ENCODE measurements around the gene SCYL3. TPM values are rescaled to one million over a fixed set of nuclear protein-coding genes. Genes with fewer than 3 reads are reported as not detected.
A peak's percentile ranks its signal among the peaks of the same experiment; 100 is the strongest.

SCYL3 gene
- total RNA-seq, 1 donor, result 10.5 TPM

DNA sequence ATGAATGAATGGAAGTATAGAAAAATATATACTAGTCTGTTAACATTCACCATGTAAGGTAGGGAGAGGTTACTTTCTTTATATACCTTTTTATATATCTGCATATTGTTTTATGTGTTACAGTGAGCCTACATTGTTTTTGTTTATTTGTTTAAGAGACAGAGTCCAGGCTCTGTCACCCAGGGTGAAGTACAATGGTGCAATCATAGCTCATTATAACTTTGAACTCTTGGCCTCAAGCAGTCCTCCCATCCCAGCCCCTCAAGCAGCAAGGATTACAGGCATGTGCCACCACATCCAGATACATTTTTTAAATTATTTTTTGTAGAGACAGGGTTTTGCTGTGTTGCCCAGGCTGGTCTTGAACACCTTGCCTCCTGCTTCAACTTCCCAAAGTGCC is 7.4 kb upstream of the SCYL3 start:
- DNase-seq (ENCODE audit: low read depth in 2 of 3, low spot score in 2 of 3), result no peak

DNA sequence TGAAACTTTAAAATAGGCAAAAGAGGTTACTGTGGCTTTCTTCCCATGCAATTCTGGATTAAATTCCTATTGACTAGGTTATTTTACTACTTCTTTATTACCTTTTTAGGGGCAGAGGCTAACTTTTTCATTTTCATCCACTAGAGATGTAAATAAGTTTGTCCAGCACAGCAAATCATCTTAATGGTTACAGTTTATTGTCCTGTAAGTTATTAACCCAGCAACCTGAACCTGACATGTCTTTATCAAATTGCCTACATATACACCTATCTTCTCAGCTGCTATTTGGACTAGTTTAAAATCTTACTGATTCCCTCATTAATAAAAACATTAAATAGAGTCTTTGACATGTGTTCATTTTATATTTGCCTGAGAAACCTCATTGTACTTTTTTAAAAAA is 6.9 kb upstream of the SCYL3 start:
- no peak for DNase-seq (ENCODE audit: low read depth in 2 of 3, low spot score in 2 of 3)

DNA sequence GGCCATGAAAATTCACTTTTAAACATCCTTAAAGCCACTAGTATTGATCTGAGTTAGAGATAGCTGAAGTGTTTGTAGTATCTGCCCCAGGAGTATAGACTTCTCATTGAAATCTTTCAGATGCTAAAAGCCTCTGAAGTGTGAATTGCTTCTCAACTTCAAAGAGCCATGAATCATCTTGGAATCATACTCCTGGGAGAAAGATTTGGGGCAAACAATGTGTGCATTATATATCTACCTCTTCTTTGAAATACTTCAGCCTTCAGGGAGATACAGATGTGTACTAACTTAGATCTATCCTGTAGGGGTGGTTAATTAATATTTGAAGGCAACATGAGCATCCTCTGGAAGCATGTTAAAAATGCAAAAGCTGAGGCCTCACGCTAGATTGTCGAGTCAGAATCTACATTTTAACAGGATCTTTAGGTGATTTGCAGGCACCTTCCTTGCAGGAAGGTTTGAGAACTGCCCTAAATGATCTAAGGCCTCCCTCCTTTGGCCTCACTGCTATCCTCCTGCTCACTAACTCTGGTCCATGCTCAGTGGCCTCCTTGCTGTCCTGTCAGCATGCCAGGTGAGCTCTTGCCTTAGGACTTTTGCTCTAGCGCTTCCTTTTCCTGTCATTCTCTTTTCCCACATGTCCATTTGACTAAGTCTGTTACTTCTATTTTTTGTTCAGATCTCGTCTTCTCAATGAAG is 6.0 kb upstream of the SCYL3 start:
- no peak for DNase-seq (ENCODE audit: low read depth in 2 of 3, low spot score in 2 of 3)

DNA sequence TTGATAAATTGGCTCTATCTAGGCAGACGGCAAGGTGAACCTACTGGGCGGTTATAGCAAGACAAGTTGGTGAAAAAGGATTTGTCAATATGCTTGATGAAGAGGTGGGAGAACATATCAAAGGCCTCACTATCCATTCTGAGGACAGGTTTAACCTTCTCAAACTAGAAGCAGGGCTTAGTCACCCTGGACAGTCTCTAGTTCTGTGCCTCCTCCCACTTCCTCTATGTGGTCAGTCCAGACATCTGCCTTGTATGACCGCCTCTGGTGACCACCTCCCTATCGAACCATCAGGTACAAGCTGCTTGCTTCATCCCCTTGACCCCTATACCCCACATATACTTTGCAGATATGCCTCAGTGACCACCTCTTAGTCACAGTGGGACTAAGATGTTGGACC is 2.3 kb upstream of the SCYL3 start:
- no peak for DNase-seq (ENCODE audit: low read depth in 2 of 3, low spot score in 2 of 3)

DNA sequence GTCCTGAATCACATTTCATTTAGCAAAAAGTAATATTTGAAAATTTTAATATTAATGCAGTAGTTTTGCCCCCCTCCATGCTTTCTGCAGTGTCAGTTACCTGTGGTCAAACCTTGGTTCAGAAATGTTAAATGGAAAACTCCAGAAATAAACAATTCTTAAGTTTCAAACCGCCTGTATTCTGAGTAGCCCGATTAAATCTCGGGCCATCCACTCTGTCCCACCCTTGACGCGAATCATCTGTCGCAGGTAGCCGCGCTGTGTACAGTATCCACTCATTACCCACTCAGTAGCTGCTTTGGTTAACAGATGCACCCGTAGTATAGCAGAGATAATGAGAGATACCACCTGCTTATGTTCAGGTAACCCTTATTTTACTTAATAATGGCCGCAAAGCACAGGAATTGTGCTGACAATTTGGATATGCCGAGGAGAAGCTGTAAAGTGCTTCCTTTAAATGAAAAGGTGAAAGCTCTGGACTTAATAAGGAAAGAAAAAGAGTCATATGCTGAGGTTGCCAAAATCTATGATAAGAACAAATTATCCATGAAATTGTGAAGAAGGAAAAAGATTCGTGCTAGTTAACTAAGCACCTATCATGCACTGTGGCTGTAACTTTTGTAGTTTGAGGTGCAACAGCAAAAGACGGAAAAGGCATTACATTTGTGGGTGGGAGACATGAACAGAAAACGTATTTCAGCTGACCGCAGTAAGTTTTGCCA is 889 bp upstream of the SCYL3 start:
- no peak for DNase-seq (ENCODE audit: low read depth in 2 of 3, low spot score in 2 of 3)

DNA sequence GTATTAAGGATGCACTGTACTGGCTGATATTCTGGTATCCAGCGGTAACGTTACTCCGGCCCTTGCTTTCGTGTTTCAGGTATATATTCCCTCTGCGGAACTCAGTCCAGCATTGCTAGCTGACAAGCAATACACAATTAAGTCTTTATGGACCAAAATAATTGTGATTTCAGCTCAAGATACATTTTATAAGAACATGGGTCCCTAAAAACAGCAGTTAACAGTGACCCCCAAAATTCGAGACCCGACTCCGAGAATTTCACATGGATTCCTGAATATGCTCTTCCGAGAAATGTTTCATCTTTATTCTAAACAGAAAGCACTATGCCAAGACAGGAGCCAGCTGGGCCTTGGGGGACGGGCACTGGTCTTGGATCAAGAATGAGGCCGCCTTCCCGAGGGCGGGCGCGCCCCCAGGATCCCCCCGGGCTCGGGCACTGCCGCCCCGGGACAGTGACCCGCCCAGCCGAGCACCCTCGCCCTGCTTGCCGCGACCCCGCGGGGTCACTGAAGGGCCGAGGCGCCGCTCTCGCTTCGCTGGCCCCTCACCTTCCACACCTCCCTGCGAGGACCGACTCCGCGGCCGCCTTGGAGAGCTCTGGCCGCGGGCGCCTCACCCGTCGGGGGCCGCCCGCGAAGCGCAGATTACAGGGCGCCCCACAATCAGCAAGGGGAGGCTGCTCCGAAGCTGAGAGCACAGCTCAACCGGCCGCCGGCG is 610 bp downstream of the SCYL3 start:
- peak in 1 of 3 donors; percentile 26 for DNase-seq (ENCODE audit: low read depth in 2 of 3, low spot score in 2 of 3)

DNA sequence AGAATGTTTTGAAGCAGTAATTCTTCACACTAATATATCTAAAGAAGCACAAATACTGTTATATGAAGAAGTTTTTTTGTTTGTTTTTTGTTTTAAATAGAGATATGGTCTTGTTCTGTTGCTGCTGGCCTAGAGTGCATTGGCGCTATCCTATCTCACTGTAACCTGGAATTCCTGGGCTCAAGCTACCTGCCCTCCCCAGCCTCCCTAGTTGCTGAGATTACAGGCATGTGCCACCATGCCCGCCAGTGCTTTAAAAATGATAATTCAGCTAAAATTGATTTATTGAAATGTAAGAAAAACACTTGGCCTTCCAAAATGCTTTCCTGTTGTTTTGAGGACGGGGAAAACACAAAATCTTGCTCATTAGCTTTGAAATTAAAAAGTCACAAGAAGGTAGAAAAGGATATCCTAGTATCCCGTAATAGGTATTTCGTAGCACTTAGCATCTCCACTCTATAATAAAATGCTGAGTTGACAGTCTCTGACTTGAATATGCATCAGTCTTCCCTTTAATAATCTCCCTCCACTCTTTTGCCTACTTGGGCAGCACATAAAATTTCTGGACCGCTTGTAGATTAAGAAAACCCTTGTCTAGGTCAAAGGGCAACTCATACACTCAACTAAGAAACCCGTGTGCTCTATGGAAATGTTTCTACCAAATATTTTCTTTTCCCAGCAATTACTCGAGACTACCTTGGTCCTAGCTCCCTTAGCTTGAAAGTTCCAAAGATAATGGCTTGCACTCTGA is 1.3 kb downstream of the SCYL3 start:
- DNase-seq (ENCODE audit: low read depth in 2 of 3, low spot score in 2 of 3), result no peak

DNA sequence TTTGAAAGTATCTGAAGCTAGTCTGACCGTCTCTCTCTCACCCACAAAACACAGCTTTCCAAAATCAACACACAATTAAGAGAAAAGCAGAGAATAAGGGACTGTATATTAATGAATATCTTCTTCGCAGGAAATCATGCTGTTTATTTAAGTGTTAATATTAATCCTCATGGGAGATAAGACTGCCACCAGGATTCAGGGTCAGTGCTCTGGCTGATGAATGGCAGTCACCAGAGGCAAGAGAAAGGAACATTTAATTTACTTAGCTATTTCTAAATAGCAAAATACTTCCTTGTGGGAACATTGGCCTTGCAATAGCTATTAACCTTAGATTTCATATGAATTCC is 2.2 kb downstream of the SCYL3 start:
- no peak for DNase-seq (ENCODE audit: low read depth in 2 of 3, low spot score in 2 of 3)

DNA sequence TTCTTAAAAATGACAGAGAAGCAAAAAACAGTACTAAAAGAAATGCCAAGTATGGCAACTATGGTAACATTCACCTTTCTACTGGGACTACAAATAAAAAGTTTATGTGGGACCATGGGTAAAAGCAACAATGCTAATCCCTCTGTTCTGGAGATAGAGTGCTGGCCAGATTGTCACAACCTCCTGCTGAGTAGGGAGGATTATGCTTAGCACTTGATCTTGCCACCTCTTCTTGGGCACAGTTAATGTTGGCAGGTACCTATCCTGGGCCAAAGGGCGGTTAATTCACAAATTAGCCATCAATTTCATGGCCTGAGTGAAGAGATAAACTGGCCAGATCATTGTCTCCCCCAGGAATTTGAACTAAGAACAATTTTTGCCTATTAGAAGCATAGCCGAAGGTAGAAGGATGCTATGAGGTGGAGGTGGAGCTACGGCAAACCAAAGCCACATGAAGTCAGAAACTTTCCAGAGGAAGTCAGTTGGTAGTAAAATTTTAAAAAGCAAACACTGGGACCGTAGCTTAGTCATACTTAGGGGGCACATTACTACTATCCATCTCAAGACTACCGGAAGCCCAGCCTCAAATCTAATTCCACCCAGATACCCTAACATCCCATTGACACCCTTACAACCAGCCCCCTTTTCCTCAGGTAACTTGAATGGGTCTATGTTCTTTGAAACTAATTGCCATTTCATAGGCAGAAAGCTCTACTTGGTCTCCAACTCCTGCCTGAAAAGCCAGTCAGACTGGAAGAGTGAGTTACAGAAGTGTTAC is 2.7 kb downstream of the SCYL3 start:
- peak in 2 of 3 donors; percentile 65 to 82 for DNase-seq (ENCODE audit: low read depth in 2 of 3, low spot score in 2 of 3)

DNA sequence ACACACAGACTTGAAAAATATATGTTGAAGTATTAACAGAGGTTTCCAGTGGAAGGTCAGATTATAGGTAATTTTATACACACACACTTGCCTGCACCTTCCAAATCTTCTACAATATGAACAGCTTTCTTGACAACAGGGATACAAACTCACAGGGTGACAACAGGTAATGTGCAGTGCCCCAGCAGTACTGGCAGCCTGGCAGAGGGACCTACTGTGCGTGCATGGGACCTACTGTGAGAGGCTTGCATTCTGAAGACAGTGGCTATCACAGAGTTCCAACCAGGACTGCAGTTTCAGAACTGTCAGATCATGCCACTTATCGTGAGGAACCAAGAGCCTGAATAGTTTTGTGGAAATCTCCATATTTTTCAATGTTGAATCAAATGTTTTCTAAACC is 3.8 kb downstream of the SCYL3 start:
- DNase-seq (ENCODE audit: low read depth in 2 of 3, low spot score in 2 of 3), result no peak

DNA sequence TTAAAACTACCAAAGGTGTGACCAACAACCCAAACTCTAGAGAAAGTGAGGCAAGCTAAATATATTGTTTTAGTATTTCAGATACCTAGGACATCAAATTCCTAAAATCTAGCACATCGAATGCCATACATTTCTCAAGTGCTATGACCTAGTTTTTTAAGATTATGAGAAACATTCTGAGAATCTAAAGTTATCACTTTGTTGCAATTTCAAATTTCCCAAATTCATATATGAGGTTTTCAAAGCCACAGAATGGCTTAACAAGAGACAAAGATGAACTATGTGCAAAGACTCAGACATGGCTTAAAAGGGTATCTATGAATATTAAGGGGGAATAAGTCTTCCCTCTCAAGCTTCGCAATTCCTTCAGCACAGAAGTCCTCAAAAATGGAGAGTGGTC is 6.8 kb downstream of the SCYL3 start:
- DNase-seq (ENCODE audit: low read depth in 2 of 3, low spot score in 2 of 3), result no peak

DNA sequence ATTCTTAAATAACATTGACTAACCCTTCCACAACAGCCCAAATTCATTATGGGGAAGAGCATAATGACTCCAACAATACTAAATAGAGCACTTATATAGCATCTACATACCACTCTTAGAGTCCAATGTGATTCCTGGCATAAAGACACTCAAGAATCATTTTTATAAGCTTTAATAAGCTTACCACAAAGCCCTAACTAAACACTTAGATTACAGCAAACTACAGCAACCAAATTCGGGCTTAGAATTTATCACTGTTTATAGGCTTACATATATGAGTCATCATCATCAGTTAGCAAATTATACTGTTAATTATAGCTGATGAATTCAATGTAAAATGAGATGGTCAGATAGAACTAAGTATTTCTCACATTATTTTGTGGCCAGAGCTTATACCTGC is 7.3 kb downstream of the SCYL3 start:
- DNase-seq (ENCODE audit: low read depth in 2 of 3, low spot score in 2 of 3), result no peak

DNA sequence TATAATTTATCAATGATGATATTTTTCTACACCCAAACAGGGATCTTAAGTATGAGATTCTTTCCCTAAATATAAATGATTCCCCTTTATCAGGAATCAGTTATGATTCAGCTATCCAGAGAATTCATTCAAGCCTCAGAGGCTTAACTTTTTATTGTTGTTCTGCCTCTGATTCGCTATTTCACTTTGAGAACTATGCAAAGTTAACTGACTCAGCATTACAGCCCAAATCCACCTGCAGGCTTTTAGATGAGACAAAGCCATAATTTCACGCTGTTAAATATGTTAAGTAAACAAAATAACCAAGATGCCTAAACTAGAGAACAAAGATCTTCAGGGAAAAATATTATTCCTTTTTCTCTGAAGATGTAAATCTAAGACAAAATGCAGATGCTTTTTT is 8.5 kb downstream of the SCYL3 start:
- no peak for DNase-seq (ENCODE audit: low read depth in 2 of 3, low spot score in 2 of 3)

DNA sequence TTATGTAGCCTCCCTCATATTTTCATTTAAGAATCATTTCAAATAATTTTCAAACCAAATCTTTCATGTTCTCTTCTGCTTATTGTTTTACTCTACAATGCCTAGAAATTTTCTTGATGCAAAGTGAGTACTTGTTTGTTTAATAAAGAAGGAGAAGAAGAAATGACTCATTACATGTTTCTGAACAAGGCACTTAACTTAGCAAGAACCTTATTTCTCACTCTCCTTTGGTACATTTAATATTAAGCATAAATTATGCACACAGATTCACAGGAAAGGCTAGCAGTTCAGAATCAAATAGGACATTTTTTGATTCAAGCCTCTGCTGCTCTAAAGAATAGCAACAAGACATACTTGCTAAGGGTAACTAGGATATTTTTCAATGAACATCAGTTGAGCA is 9.1 kb downstream of the SCYL3 start:
- no peak for DNase-seq (ENCODE audit: low read depth in 2 of 3, low spot score in 2 of 3)

DNA sequence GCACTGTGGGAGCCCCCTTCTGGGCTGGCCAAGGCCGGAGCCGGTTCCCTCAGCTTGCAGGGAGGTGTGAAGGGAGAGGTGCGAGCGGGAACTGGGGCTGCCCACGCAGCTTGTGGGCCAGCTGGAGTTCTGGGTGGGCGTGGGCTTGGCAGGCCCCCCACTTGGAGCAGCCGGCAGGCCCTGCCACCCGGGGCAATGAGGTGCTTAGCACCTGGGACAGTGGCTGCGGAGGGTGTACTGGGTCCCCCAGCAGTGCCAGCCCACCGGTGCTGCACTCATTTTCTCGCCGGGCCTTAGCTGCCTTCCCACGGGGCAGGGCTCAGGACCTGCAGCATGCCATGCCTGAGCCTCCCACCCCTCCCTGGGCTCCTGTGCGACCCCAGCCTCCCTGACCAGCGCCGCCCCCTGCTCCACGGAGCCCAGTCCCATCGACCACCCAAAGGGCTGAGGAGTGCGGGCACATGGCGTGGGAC is 11.6 kb downstream of the SCYL3 start:
- no peak for DNase-seq (ENCODE audit: low read depth in 2 of 3, low spot score in 2 of 3)

DNA sequence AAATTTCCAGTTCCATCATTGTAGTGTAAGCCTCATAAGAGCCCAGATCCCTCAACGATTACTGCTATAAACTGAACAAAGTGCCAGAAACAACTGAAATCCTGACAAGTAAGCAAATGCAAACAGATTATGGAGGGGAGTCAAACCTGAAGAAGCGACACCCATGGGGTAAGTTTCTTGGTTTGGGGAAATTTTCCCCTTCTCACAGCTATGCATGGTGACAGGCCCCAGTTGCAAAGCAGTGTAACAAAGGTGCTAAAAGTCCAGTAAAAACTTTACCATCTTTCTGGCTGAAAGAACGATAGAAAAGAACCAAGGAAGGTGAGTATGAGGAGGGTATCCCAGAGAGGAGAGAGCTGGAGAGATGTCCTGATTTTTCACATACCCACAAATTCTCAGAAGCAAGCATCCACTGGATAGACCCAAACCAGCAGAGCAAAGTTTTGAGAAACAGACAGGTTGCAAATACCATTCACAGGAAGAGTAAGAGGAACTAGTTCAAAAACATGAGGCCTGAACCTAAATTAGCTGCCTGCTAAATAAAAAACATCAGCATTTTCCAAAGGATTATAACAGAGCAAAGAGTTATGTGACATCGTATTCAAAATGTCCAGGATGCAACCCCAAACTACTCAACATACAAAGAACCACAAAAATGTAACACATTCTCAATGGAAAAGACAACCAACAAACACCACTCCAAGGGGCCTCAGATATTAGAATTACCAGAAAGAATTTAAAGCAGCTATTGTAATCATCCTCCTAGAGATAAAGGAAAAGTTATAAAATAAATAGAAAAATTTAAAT is 14.5 kb downstream of the SCYL3 start:
- DNase-seq (ENCODE audit: low read depth in 2 of 3, low spot score in 2 of 3), result no peak

DNA sequence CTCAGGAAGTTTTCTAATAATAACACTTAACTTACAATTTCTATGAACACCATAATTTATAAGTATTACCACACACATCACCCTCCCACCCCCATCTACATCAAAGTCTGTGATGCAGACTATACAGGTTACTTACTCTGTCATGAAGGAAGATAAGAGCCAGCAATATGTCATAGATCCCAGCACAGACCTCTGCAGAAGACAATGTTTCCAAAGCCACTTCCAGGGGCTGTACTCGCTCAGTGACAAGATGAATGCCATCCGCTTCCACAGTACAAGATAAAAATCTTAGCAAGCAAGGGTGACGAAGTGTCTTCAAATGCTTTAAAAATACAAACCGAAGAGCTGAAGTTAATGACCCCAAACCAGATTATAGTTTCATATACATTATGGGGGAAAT is 15.2 kb downstream of the SCYL3 start:
- no peak for DNase-seq (ENCODE audit: low read depth in 2 of 3, low spot score in 2 of 3)

DNA sequence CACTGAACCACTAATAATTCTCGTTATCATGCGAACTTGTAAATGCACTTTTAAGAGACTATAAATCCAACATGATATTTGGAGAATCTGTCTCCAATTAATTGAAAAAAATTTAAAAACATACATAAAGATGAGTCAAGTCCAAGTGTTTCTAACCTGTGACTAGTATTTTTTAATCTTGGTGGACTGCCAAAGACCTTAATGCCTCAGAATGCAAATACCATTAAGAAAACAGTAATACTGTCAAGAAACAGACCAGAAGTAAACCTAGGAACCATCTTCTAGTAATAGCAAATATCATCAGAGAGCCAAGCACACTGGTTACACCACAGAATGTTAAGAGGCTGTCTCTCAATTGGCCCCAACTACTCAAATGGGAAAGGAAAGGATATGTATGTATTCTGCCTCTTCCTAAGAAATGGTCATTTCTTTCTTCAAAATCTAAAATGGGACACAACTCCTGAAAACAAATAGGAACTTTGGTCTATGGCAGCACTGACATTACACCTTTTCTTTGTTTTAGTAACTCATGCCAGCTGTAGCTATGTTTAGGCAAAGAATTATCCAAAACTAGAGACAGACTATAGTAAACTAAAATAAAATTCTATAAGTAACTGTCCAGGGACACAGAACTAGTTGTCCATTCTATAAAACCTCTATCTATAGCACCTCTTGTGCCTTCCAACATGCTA is 15.8 kb downstream of the SCYL3 start:
- no peak for DNase-seq (ENCODE audit: low read depth in 2 of 3, low spot score in 2 of 3)

DNA sequence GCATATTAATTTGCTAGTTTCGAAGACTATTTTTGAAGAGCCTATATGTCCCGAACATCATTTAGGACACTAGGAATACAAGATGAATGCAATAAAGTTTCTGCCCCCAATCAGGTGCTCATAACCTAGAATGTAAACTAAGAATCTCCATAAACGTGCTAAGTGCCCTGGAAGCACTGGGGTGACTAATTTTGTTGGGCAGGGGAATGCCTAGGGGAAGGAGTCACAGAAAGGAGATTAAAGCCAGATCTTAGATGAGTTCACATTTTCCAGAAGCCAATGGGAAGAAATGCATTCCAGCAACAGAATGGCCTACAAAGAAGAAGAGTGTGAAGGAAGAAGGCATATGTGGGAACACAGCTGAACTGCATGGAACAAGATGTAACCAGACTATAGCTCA is 19.5 kb downstream of the SCYL3 start:
- DNase-seq (ENCODE audit: low read depth in 2 of 3, low spot score in 2 of 3), result no peak
